Measurements from ENCODE around the gene C1QTNF5. TPM values are rescaled to one million over a fixed set of nuclear protein-coding genes. Genes with fewer than 3 reads are reported as not detected.
"Not testable (repeated sequence)": the region's sequence is repeated elsewhere in the genome, so short reads cannot be mapped to it uniquely, and the experiment has no call there.

C1QTNF5 gene
- 10 to 100 TPM; 13.4 to 63.1 TPM for total RNA-seq
- polyA plus RNA-seq (ENCODE audit: insufficient read length in 2 of 2), result 10 to 100 TPM; 39.7 to 42.1 TPM
- long read RNA-seq, donor 1, transcript C1QTNF5-202 (3 exons, 1,356 nt), result minor isoform, 8 of 25 reads
- long read RNA-seq, donor 1, transcript C1QTNF5-203 (2 exons, 1,046 nt), result major isoform, 17 of 25 reads
- long read RNA-seq, donor 1, partial matches to known transcripts, result 0 of 25 reads
- long read RNA-seq, donor 1, other reads (novel, unspliced or antisense), result 0 of 25 reads
- long read RNA-seq, donor 2, transcript C1QTNF5-203 (2 exons, 1,046 nt), result major isoform, 15 of 16 reads
- long read RNA-seq, donor 2, partial matches to known transcripts, result 0 of 16 reads
- long read RNA-seq, donor 2, other reads (novel, unspliced or antisense), result 0 of 16 reads
- long read RNA-seq, donor 3, transcript C1QTNF5-203 (2 exons, 1,046 nt), result major isoform, 6 of 11 reads
- long read RNA-seq, donor 3, transcript C1QTNF5-202 (3 exons, 1,356 nt), result minor isoform, 5 of 11 reads
- long read RNA-seq, donor 3, partial matches to known transcripts, result 0 of 11 reads
- long read RNA-seq, donor 3, other reads (novel, unspliced or antisense), result 0 of 11 reads
- long read RNA-seq, donor 4, transcript C1QTNF5-202 (3 exons, 1,356 nt), result major isoform, 34 of 65 reads
- long read RNA-seq, donor 4, transcript C1QTNF5-203 (2 exons, 1,046 nt), result minor isoform, 31 of 65 reads
- long read RNA-seq, donor 4, partial matches to known transcripts, result 0 of 65 reads
- long read RNA-seq, donor 4, other reads (novel, unspliced or antisense), result 0 of 65 reads

- Histone ChIP-seq H3K4me1 (ENCODE audit: control insufficient read depth, insufficient read depth, low read length) (peaks cover 62% of the 10 kb centered on the region), H3K27ac (ENCODE audit: low read depth, low read length) (peak within 1 kb of the TSS; percentile 89), H3K27me3 (ENCODE audit: control insufficient read depth, insufficient read depth, low read length) (peaks cover 13% of the 10 kb centered on the region), H3K36me3 (ENCODE audit: control insufficient read depth, insufficient read depth, low read length) (peaks cover 25% of the 10 kb centered on the region), H3K9me3 (ENCODE audit: control insufficient read depth, insufficient read depth, low read length) (no peaks in the 10 kb centered on the region), H3K4me3 (ENCODE audit: low read depth, low read length) (peak within 1 kb of the TSS; percentile 63)
- peak in 2 of 6 donors; percentile 77 to 88 for DNase-seq (ENCODE audit: low read depth in 4 of 6, low spot score in 6 of 6)
- WGBS (ENCODE audit: insufficient coverage), result 4% methylated on average over 53 of the region's 53 CpGs
Observed at GRCh38 chr11:119340335-119341221, at the start of gene C1QTNF5. Gene C1QTNF5 (minus strand): TSS chr11:119340883. CDS start chr11:119340397, 486 bp downstream.

GRCh38 chr11:119389611-119390254 lies 49.0 kb upstream of the C1QTNF5 start:
- WGBS (ENCODE audit: insufficient coverage), result 86% methylated on average over 3 of the region's 5 CpGs

GRCh38 chr11:119388103-119388502 lies 47.4 kb upstream of the C1QTNF5 start:
- Histone ChIP-seq H3K36me3 (ENCODE audit: control insufficient read depth, insufficient read depth, low read length) (no peaks in the 10 kb centered on the region), H3K9me3 (ENCODE audit: control insufficient read depth, insufficient read depth, low read length) (no peaks in the 10 kb centered on the region), H3K4me1 (ENCODE audit: control insufficient read depth, insufficient read depth, low read length) (no peaks in the 10 kb centered on the region), H3K4me3 (ENCODE audit: low read depth, low read length) (no peak overlapping the region), H3K27ac (ENCODE audit: low read depth, low read length) (no peak overlapping the region), H3K27me3 (ENCODE audit: control insufficient read depth, insufficient read depth, low read length) (no peaks in the 10 kb centered on the region)
- no peak for DNase-seq (ENCODE audit: low read depth in 4 of 6, low spot score in 6 of 6)
- 90% methylated on average over 5 of the region's 7 CpGs for WGBS (ENCODE audit: insufficient coverage)

More at GRCh38 chr11:119389611-119390254, 49.0 kb upstream of the C1QTNF5 start:
- no peak overlapping the region for H3K4me3 ChIP-seq (ENCODE audit: low read depth, low read length)
- H3K27ac ChIP-seq (ENCODE audit: low read depth, low read length), result no peak overlapping the region
- H3K4me1 ChIP-seq (ENCODE audit: control insufficient read depth, insufficient read depth, low read length), result no peaks in the 10 kb centered on the region
- H3K36me3 ChIP-seq (ENCODE audit: control insufficient read depth, insufficient read depth, low read length), result no peaks in the 10 kb centered on the region
- DNase-seq (ENCODE audit: low read depth in 4 of 6, low spot score in 6 of 6), result no peak
- H3K27me3 ChIP-seq (ENCODE audit: control insufficient read depth, insufficient read depth, low read length), result no peaks in the 10 kb centered on the region
- H3K9me3 ChIP-seq (ENCODE audit: control insufficient read depth, insufficient read depth, low read length), result no peaks in the 10 kb centered on the region

GRCh38 chr11:119384332-119384731 lies 43.6 kb upstream of the C1QTNF5 start:
- H3K27ac ChIP-seq (ENCODE audit: low read depth, low read length), result no peak overlapping the region
- WGBS (ENCODE audit: insufficient coverage), result 82% methylated on average over 2 of the region's 2 CpGs
- no peak overlapping the region for H3K4me3 ChIP-seq (ENCODE audit: low read depth, low read length)

GRCh38 chr11:119382513-119382912 lies 41.8 kb upstream of the C1QTNF5 start:
- not testable (repeated sequence) for H3K27me3 ChIP-seq (ENCODE audit: control insufficient read depth, insufficient read depth, low read length); H3K9me3 ChIP-seq (ENCODE audit: control insufficient read depth, insufficient read depth, low read length); DNase-seq (ENCODE audit: low read depth in 4 of 6, low spot score in 6 of 6); H3K27ac ChIP-seq (ENCODE audit: low read depth, low read length); H3K4me3 ChIP-seq (ENCODE audit: low read depth, low read length); H3K36me3 ChIP-seq (ENCODE audit: control insufficient read depth, insufficient read depth, low read length)
- WGBS (ENCODE audit: insufficient coverage), result 90% methylated on average over 12 of the region's 14 CpGs
- peaks cover 40% of the 10 kb centered on the region for H3K4me1 ChIP-seq (ENCODE audit: control insufficient read depth, insufficient read depth, low read length)

More at GRCh38 chr11:119384332-119384731, 43.6 kb upstream of the C1QTNF5 start:
- Histone ChIP-seq H3K9me3 (ENCODE audit: control insufficient read depth, insufficient read depth, low read length) (no peaks in the 10 kb centered on the region), H3K36me3 (ENCODE audit: control insufficient read depth, insufficient read depth, low read length) (no peaks in the 10 kb centered on the region), H3K27me3 (ENCODE audit: control insufficient read depth, insufficient read depth, low read length) (no peaks in the 10 kb centered on the region), H3K4me1 (ENCODE audit: control insufficient read depth, insufficient read depth, low read length) (peaks cover 22% of the 10 kb centered on the region)
- DNase-seq (ENCODE audit: low read depth in 4 of 6, low spot score in 6 of 6), result no peak

- no peaks in the 10 kb centered on the region for H3K36me3 ChIP-seq (ENCODE audit: control insufficient read depth, insufficient read depth, low read length)
- DNase-seq (ENCODE audit: low read depth in 4 of 6, low spot score in 6 of 6), result peak in 1 of 6 donors; percentile 3
- no peaks in the 10 kb centered on the region for H3K9me3 ChIP-seq (ENCODE audit: control insufficient read depth, insufficient read depth, low read length)
- 12% methylated on average over 8 of the region's 9 CpGs for WGBS (ENCODE audit: insufficient coverage)
- peak overlapping the region; percentile 70 for H3K4me3 ChIP-seq (ENCODE audit: low read depth, low read length)
- H3K27ac ChIP-seq (ENCODE audit: low read depth, low read length), result no peak overlapping the region
- no peaks in the 10 kb centered on the region for H3K27me3 ChIP-seq (ENCODE audit: control insufficient read depth, insufficient read depth, low read length)
- H3K4me1 ChIP-seq (ENCODE audit: control insufficient read depth, insufficient read depth, low read length), result peaks cover 44% of the 10 kb centered on the region
Observed at GRCh38 chr11:119382101-119382500, 41.4 kb upstream of the C1QTNF5 start.

- under 1% methylated on average over 50 of the region's 54 CpGs for WGBS (ENCODE audit: insufficient coverage)
- H3K27ac ChIP-seq (ENCODE audit: low read depth, low read length), result peak within 1 kb of the TSS; percentile 80
- peak within 1 kb of the TSS; percentile 70 for H3K4me3 ChIP-seq (ENCODE audit: low read depth, low read length)
- no peaks in the 10 kb centered on the region for H3K36me3 ChIP-seq (ENCODE audit: control insufficient read depth, insufficient read depth, low read length)
- DNase-seq (ENCODE audit: low read depth in 4 of 6, low spot score in 6 of 6), result peak; percentile 86 to 98 (median 92)
- H3K4me1 ChIP-seq (ENCODE audit: control insufficient read depth, insufficient read depth, low read length), result peaks cover 51% of the 10 kb centered on the region
- H3K27me3 ChIP-seq (ENCODE audit: control insufficient read depth, insufficient read depth, low read length), result no peaks in the 10 kb centered on the region
- no peaks in the 10 kb centered on the region for H3K9me3 ChIP-seq (ENCODE audit: control insufficient read depth, insufficient read depth, low read length)
Observed at GRCh38 chr11:119381181-119381988, 40.7 kb upstream of the C1QTNF5 start, which contains the start of gene USP2. Gene USP2 (minus strand): TSS chr11:119381690. CDS start chr11:119373480, 8,210 bp downstream.

- no CpG with 5 or more reads among the region's 10 CpGs for WGBS (ENCODE audit: insufficient coverage)
- peak in 1 of 6 donors; percentile 48 for DNase-seq (ENCODE audit: low read depth in 4 of 6, low spot score in 6 of 6)
- H3K27me3 ChIP-seq (ENCODE audit: control insufficient read depth, insufficient read depth, low read length), result peaks cover 1% of the 10 kb centered on the region
- no peaks in the 10 kb centered on the region for H3K36me3 ChIP-seq (ENCODE audit: control insufficient read depth, insufficient read depth, low read length)
- no peaks in the 10 kb centered on the region for H3K9me3 ChIP-seq (ENCODE audit: control insufficient read depth, insufficient read depth, low read length)
- H3K27ac ChIP-seq (ENCODE audit: low read depth, low read length), result peak overlapping the region; percentile 80
- peak overlapping the region; percentile 70 for H3K4me3 ChIP-seq (ENCODE audit: low read depth, low read length)
- H3K4me1 ChIP-seq (ENCODE audit: control insufficient read depth, insufficient read depth, low read length), result peaks cover 57% of the 10 kb centered on the region
Observed at GRCh38 chr11:119380827-119381180, 40.1 kb upstream of the C1QTNF5 start.

All from spinal cord (tissue), 10 donors.